HEK293 (cell line): ENCODE results near the gene CCDC9B.

Experiments
- KLF16 ChIP-seq: fragments of 450-650 bp; formaldehyde crosslinking; IDR thresholded peaks from 2 replicates; pipeline ENCODE4 v1.5.1; 2017; ENCODE audit warnings: missing biosample characterization, missing genetic modification characterization
- MYNN ChIP-seq: fragments of 450-650 bp; formaldehyde crosslinking; IDR thresholded peaks from 2 replicates; pipeline ENCODE4 v1.5.1; 2016; ENCODE audit warnings: missing biosample characterization, missing genetic modification characterization, borderline replicate concordance
- PRDM10 ChIP-seq: fragments of 450-650 bp; formaldehyde crosslinking; IDR thresholded peaks from 2 replicates; pipeline ENCODE4 v1.5.1; 2016; ENCODE audit warnings: missing biosample characterization, missing genetic modification characterization
- ZBTB8A ChIP-seq: fragments of 450-650 bp; formaldehyde crosslinking; IDR thresholded peaks from 2 replicates; pipeline ENCODE4 v1.5.1; 2016; ENCODE audit warnings: missing biosample characterization, missing genetic modification characterization
- ZNF18 ChIP-seq: fragments of 450-650 bp; formaldehyde crosslinking; IDR thresholded peaks from 2 replicates; pipeline ENCODE4 v1.5.1; 2016; ENCODE audit warnings: missing biosample characterization, missing genetic modification characterization
- ZNF19 ChIP-seq: fragments of 450-650 bp; formaldehyde crosslinking; IDR thresholded peaks from 2 replicates; pipeline ENCODE4; 2016; ENCODE audit warnings: missing biosample characterization, missing genetic modification characterization, low read depth
- ZNF266 ChIP-seq: fragments of 450-650 bp; formaldehyde crosslinking; IDR thresholded peaks from 2 replicates; pipeline ENCODE4 v1.5.1; 2016; ENCODE audit warnings: missing biosample characterization, missing genetic modification characterization, low read depth
- ZNF311 ChIP-seq: fragments of 450-650 bp; formaldehyde crosslinking; IDR thresholded peaks from 2 replicates; pipeline ENCODE4 v1.5.1; 2017; ENCODE audit warnings: missing biosample characterization, missing genetic modification characterization, borderline replicate concordance
- ZNF324 ChIP-seq: fragments of 450-650 bp; formaldehyde crosslinking; IDR thresholded peaks from 2 replicates; pipeline ENCODE4 v1.5.1; 2016; ENCODE audit warnings: missing biosample characterization, missing genetic modification characterization
- ZNF433 ChIP-seq: fragments of 450-650 bp; formaldehyde crosslinking; IDR thresholded peaks from 2 replicates; pipeline ENCODE4 v1.5.1; 2016; ENCODE audit warnings: missing biosample characterization, missing genetic modification characterization, low read depth
- ZNF510 ChIP-seq: fragments of 450-650 bp; formaldehyde crosslinking; IDR thresholded peaks from 2 replicates; pipeline ENCODE4 v1.5.1; 2018; ENCODE audit warnings: mild to moderate bottlenecking, missing genetic modification characterization, missing biosample characterization; ENCODE audit not compliant: insufficient replicate concordance
- ZNF639 ChIP-seq: fragments of 450-650 bp; formaldehyde crosslinking; IDR thresholded peaks from 2 replicates; pipeline ENCODE4 v1.5.1; 2016; ENCODE audit warnings: missing biosample characterization, missing genetic modification characterization
- TF ChIP-seq, protein P1 (sequence below): fragments of 450-650 bp; formaldehyde crosslinking; IDR thresholded peaks from 2 replicates; pipeline ENCODE4 v1.5.1; 2016; ENCODE audit warnings: missing biosample characterization, missing genetic modification characterization

DNA sequence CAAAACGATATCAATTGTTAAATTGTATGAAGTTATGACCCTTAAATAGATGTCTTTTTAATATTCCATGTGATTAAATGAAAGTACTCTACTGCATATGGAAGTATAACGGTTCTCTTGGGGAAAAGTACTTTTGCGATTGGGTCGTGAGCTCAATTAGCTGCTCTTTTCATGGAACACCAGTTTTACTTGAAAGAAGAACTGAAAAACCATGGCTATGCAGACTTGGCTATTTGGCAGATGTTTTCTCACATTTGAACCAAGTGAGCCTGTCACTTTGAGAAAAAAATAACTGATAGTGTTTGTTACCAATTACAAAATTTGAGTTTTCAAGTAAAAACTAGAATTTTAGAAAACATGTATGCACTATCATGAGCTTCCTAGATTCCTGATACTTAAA is 23.2 kb downstream of the CCDC9B start:
- TF ChIP-seq ZNF433 (tag by site-specific recombination) (no peak), ZNF311 (tag by site-specific recombination) (no peak), ZNF266 (tag by site-specific recombination) (no peak), MYNN (tag by site-specific recombination) (no peak), ZNF510 (tag by site-specific recombination) (no peak), PRDM10 (tag by site-specific recombination) (no peak), ZNF19 (tag by site-specific recombination) (no peak), KLF16 (tag by site-specific recombination) (no peak), ZNF639 (no peak), ZNF18 (tag by site-specific recombination) (no peak), ZNF324 (no peak), ZBTB8A (tag by site-specific recombination) (no peak)
- TF ChIP-seq, protein P1, sequence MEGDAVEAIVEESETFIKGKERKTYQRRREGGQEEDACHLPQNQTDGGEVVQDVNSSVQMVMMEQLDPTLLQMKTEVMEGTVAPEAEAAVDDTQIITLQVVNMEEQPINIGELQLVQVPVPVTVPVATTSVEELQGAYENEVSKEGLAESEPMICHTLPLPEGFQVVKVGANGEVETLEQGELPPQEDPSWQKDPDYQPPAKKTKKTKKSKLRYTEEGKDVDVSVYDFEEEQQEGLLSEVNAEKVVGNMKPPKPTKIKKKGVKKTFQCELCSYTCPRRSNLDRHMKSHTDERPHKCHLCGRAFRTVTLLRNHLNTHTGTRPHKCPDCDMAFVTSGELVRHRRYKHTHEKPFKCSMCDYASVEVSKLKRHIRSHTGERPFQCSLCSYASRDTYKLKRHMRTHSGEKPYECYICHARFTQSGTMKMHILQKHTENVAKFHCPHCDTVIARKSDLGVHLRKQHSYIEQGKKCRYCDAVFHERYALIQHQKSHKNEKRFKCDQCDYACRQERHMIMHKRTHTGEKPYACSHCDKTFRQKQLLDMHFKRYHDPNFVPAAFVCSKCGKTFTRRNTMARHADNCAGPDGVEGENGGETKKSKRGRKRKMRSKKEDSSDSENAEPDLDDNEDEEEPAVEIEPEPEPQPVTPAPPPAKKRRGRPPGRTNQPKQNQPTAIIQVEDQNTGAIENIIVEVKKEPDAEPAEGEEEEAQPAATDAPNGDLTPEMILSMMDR (tag by site-specific recombination) = no peak
